MM.1S (cell line): ENCODE data around the gene BCAS4.

ENCODE experiments used
- CTCF ChIP-seq: fragments of 300-600 bp; sonication (generic); IDR thresholded peaks from 2 replicates; pipeline ENCODE4 v1.5.1; 2016; ENCODE audit warnings: antibody characterized with exemption, low read length, mixed read lengths
- EZH2 ChIP-seq: fragments of 300-600 bp; sonication (generic); optimal IDR thresholded peaks from 2 replicates; pipeline ENCODE3; 2017; ENCODE audit warnings: low read depth, mild to moderate bottlenecking, antibody characterized with exemption, low read length, mixed read lengths
- EZH2phosphoT487 ChIP-seq: fragments of 300-600 bp; sonication (generic); IDR thresholded peaks from 2 replicates; pipeline ENCODE4 v1.6.1; 2018; ENCODE audit warnings: antibody characterized with exemption, low read length

- no peak for TF ChIP-seq CTCF
- TF ChIP-seq EZH2: no peak
- TF ChIP-seq EZH2phosphoT487: no peak
Observed at GRCh38 chr20:50916934-50917333, 122.1 kb downstream of the BCAS4 start.
